H1 (cell line): Measurements from ENCODE around the gene ETV7. TPM values are rescaled to one million over a fixed set of nuclear protein-coding genes. Genes with fewer than 3 reads are reported as not detected.

Experiments
- polyA plus RNA-seq, 7 experiments: library from polyadenylated mRNA; depleted of rRNA in 3 of 7; stranded (reverse) in 5 of 7; unstranded in 2 of 7; fragments of >200 nt in 5 of 7; fragments of 200-250 nt in 2 of 7; gene quantifications; 1 replicate in 5 of 7; 2 replicates in 1 of 7; 4 replicates in 1 of 7; pipeline versions ENCODE4 v1.2.1 to v1.2.3, GENCODE V29; 2011 to 2013; ENCODE audit warnings: missing spikeins in 2 of 7, mixed read lengths in 2 of 7
- total RNA-seq: library from RNA; stranded (reverse); fragmentation: NEBNext Ultra II Directional; extraction: Animal tissue kit (Norgen Biotek cat#: 25700); gene quantifications from 2 replicates; pipeline ENCODE4 v1.2.1, GENCODE V29; 2021

The ETV7 gene
- total and polyA plus RNA-seq, 2 of the 8 experiments (the other 6 are each of a cell fraction or from before 2014, with no cell fraction given), result 0.54 to 2.4 TPM

Other genes with a start within 250 kb of the ETV7 start
- 37.5 and 42.3 TPM in 2 replicates for gene BRPF3, start 190.9 kb downstream of the ETV7 start, total RNA-seq
- 26.0 and 39.2 TPM in 2 replicates for gene BRPF3, start 190.9 kb downstream of the ETV7 start, polyA plus RNA-seq (2011; rRNA removed)
- not detected in 2 replicates for gene PNPLA1, start 117.6 kb downstream of the ETV7 start, total RNA-seq
- not detected in 2 replicates for gene PNPLA1, start 117.6 kb downstream of the ETV7 start, polyA plus RNA-seq (2011; rRNA removed)
- not detected in 2 replicates for gene BNIP5, start 50.8 kb downstream of the ETV7 start, total RNA-seq
- gene BNIP5, start 50.8 kb downstream of the ETV7 start, polyA plus RNA-seq (2011; rRNA removed), result not detected in 2 replicates
- gene PXT1, start 55.2 kb upstream of the ETV7 start, total RNA-seq, result not detected in 2 replicates
- 0.06 and 0.20 TPM in 2 replicates for gene PXT1, start 55.2 kb upstream of the ETV7 start, polyA plus RNA-seq (2011; rRNA removed)
- gene KCTD20, start 55.3 kb upstream of the ETV7 start, total RNA-seq, result 23.2 and 26.2 TPM in 2 replicates
- 8.4 and 10.1 TPM in 2 replicates for gene KCTD20, start 55.3 kb upstream of the ETV7 start, polyA plus RNA-seq (2011; rRNA removed)
- 18.5 and 19.8 TPM in 2 replicates for gene STK38, start 159.8 kb upstream of the ETV7 start, total RNA-seq
- gene STK38, start 159.8 kb upstream of the ETV7 start, polyA plus RNA-seq (2011; rRNA removed), result 6.2 and 8.1 TPM in 2 replicates
- 689 and 705 TPM in 2 replicates for gene SRSF3, start 206.7 kb upstream of the ETV7 start, total RNA-seq
- gene SRSF3, start 206.7 kb upstream of the ETV7 start, polyA plus RNA-seq (2011; rRNA removed), result 471 and 548 TPM in 2 replicates